B cell (primary cell): ENCODE data around the gene CCDC91. TPM values are rescaled to one million over a fixed set of nuclear protein-coding genes. Genes with fewer than 3 reads are reported as not detected.

ENCODE experiments used
- ATAC-seq: fragments of 200-7000 bp; cut with Tn5 transposase; one replicate; pipeline ENCODE4 v1.10.0; 2021; ENCODE audit warnings: low read depth, mild to moderate bottlenecking, moderate number of reproducible peaks, moderate library complexity
- CTCF ChIA-PET: fragments of 350-600 bp; sonication (Branson Sonifier 250); formaldehyde crosslinking; loops from one replicate; lab custom pipeline; 2021; ENCODE audit warnings: antibody characterized with exemption, inconsistent platforms; lab: Charles Lee
- POLR2A ChIA-PET: fragments of 350-600 bp; sonication (Branson Sonifier 250); formaldehyde crosslinking; loops from one replicate; lab custom pipeline; 2021; ENCODE audit warnings: antibody characterized with exemption; lab: Charles Lee
- DNase-seq: peaks from one replicate; pipeline ENCODE4 v3.0.0; 2013
- H2AFZ ChIP-seq: 2 replicates; pipeline ENCODE4 v1.6.1; 2012; ENCODE audit warnings: mild to moderate bottlenecking, low read depth, low read length; ENCODE audit not compliant: insufficient read depth, poor library complexity, severe bottlenecking
- H3K27ac ChIP-seq, 2 donors: 1 replicate in 1 of 2; 2 replicates in 1 of 2; pipeline ENCODE4 v1.5.1; 2012 to 2013; ENCODE audit warnings: low read length in 2 of 2, mild to moderate bottlenecking in 2 of 2, moderate library complexity in 1 of 2
- H3K27me3 ChIP-seq, 4 experiments: fragments of 200-600 bp in 1 of 4; sonication (generic) in 1 of 4; replicated peaks in 1 of 4; 1 replicate in 2 of 4; 2 replicates in 2 of 4; pipeline versions ENCODE4 v1.6.1 to v1.7.0; 2013 to 2016; ENCODE audit warnings: low read length in 3 of 4, mild to moderate bottlenecking in 2 of 4, mixed read lengths in 1 of 4, moderate library complexity in 1 of 4; ENCODE audit not compliant: insufficient read depth in 4 of 4, control insufficient read depth in 3 of 4; ENCODE audit errors: control extremely low read depth in 1 of 4
- H3K36me3 ChIP-seq, 2 experiments: replicated peaks in 1 of 2; 1 replicate in 1 of 2; 2 replicates in 1 of 2; pipeline versions ENCODE4 v1.6.1 to v1.7.1; 2013; ENCODE audit warnings: low read length in 1 of 2; ENCODE audit not compliant: insufficient read depth in 2 of 2, control insufficient read depth in 1 of 2; ENCODE audit errors: control extremely low read depth in 1 of 2, extremely low read depth in 1 of 2
- H3K4me1 ChIP-seq, 2 donors: fragments of 200-600 bp in 1 of 2; sonication (generic) in 1 of 2; 1 replicate in 1 of 2; 2 replicates in 1 of 2; pipeline versions ENCODE4 v1.5.1 to v1.6.1; 2013 to 2017; ENCODE audit warnings: low read length in 2 of 2; ENCODE audit not compliant: control insufficient read depth in 2 of 2, insufficient read depth in 2 of 2
- H3K4me2 ChIP-seq: replicated peaks from 2 replicates; pipeline ENCODE3; 2012; ENCODE audit warnings: mild to moderate bottlenecking, low read depth, low read length; ENCODE audit not compliant: poor library complexity, severe bottlenecking
- H3K4me3 ChIP-seq, 5 experiments: fragments of 200-600 bp in 1 of 5; sonication (generic) in 1 of 5; 1 replicate in 3 of 5; 2 replicates in 2 of 5; pipeline versions ENCODE4 v1.5.1 to v1.7.0; 2011 to 2016; ENCODE audit warnings: low read length in 4 of 5, mild to moderate bottlenecking in 4 of 5, low read depth in 2 of 5, control low read depth in 1 of 5, moderate library complexity in 1 of 5; ENCODE audit not compliant: insufficient read depth in 1 of 5; ENCODE audit errors: control extremely low read depth in 1 of 5, extremely low read depth in 1 of 5
- H3K79me2 ChIP-seq: fragments of 200-600 bp; sonication (generic); one replicate; pipeline ENCODE4 v1.6.0; 2016; ENCODE audit warnings: low read length; ENCODE audit not compliant: control insufficient read depth, insufficient read depth
- H3K9ac ChIP-seq: fragments of 200-600 bp; sonication (generic); 2 replicates; pipeline ENCODE4 v1.6.1; 2017; ENCODE audit warnings: mild to moderate bottlenecking, low read length, moderate library complexity
- H3K9me3 ChIP-seq, 3 donors: one replicate each; pipeline versions ENCODE4 v1.6.1 to v1.7.1; 2013; ENCODE audit warnings: low read length in 2 of 3; ENCODE audit not compliant: control insufficient read depth in 2 of 3, insufficient read depth in 1 of 3; ENCODE audit errors: control extremely low read depth in 1 of 3
- H4K20me1 ChIP-seq: 2 replicates; pipeline ENCODE4 v1.6.0; 2012; ENCODE audit warnings: mild to moderate bottlenecking, low read length; ENCODE audit not compliant: insufficient read depth, control insufficient read depth, poor library complexity, severe bottlenecking
- H3K27ac Mint-ChIP-seq: one replicate; pipeline ENCODE4 v1.8.0; 2021; ENCODE audit warnings: mixed read lengths
- H3K27me3 Mint-ChIP-seq: one replicate; pipeline ENCODE4 v1.8.0; 2021; ENCODE audit warnings: mixed read lengths
- H3K4me1 Mint-ChIP-seq: one replicate; pipeline ENCODE4 v1.8.0; 2021; ENCODE audit warnings: mixed read lengths
- H3K4me3 Mint-ChIP-seq: one replicate; pipeline ENCODE4 v1.8.0; 2021; ENCODE audit warnings: mixed read lengths
- H3K9me3 Mint-ChIP-seq: one replicate; pipeline ENCODE4 v1.8.0; 2022; ENCODE audit warnings: mixed read lengths; ENCODE audit not compliant: insufficient read depth
- CTCF ChIP-seq: fragments of 200-600 bp; IDR thresholded peaks from one replicate; pipeline ENCODE4 v1.8.0; 2022; ENCODE audit warnings: antibody characterized with exemption, mild to moderate bottlenecking
- EZH2 ChIP-seq: IDR thresholded peaks from 2 replicates; pipeline ENCODE4 v1.6.1; 2012; ENCODE audit warnings: borderline replicate concordance, low read depth, mild to moderate bottlenecking, moderate library complexity, low read length; ENCODE audit not compliant: insufficient read depth, poor library complexity, severe bottlenecking
- WGBS: methylation state at CpG from one replicate; pipeline ENCODE4 v1.1.5; 2013; ENCODE audit warnings: missing lambda C conversion rate; ENCODE audit not compliant: insufficient coverage; 5-methylcytosine and 5-hydroxymethylcytosine counted together
- intact Hi-C: fragments of 100-400 bp; cut with micrococcal nuclease; formaldehyde crosslinking; loops from one replicate; pipeline ENCODE4 v1.10.0; 2022
- polyA plus RNA-seq: library from polyadenylated mRNA; depleted of rRNA; stranded (reverse); fragments of >200 nt; gene quantifications from 2 replicates; pipeline ENCODE4 v1.2.3, GENCODE V29; 2012
- total RNA-seq, 2 donors: library from RNA; stranded (reverse); fragments of 120-200 nt in 1 of 2; gene quantifications; 1 replicate in 1 of 2; 2 replicates in 1 of 2; pipeline versions ENCODE4 v1.2.3 to v1.2.4, GENCODE V29; 2013 to 2022

CCDC91 gene
- total and polyA plus RNA-seq, 2 donors (not counting 1 experiment from before 2014, with no cell fraction given) = 10.9 to 64.8 TPM

- H3K27me3 ChIP-seq = no peaks in the 10 kb centered on the region
- no peak overlapping the region for H3K4me3 Mint-ChIP-seq
- TF ChIP-seq EZH2 (no peak), CTCF (no peak)
- no peaks in the 10 kb centered on the region for H3K4me1 Mint-ChIP-seq
- H3K9me3 Mint-ChIP-seq = peaks cover 5% of the 10 kb centered on the region
- H3K27me3 Mint-ChIP-seq = peaks cover 12% of the 10 kb centered on the region
- ChIA-PET POLR2A (no interaction called here), CTCF (no interaction called here)
- WGBS = no CpG with 5 or more reads among the region's 3 CpGs
- DNase-seq = no peak
- ATAC-seq = no peak
- H3K27ac Mint-ChIP-seq = no peak overlapping the region
- intact Hi-C loops = no loop called here
- no peak overlapping the region for H3K9ac ChIP-seq
- H2AFZ ChIP-seq = no peak overlapping the region
- no peaks in the 10 kb centered on the region for H3K9me3 ChIP-seq
- H3K27ac ChIP-seq = no peak overlapping the region
- no peaks in the 10 kb centered on the region for H3K79me2 ChIP-seq
- no peak overlapping the region for H3K4me2 ChIP-seq
- H3K36me3 ChIP-seq = no peaks in the 10 kb centered on the region
- no peak overlapping the region for H3K4me3 ChIP-seq
- H3K4me1 ChIP-seq = no peaks in the 10 kb centered on the region
- no peaks in the 10 kb centered on the region for H4K20me1 ChIP-seq
These were observed 41.0 kb upstream of the CCDC91 start for GRCh38 chr12:28149279-28149678.

GRCh38 chr12:28156362-28156761, 33.9 kb upstream of the CCDC91 start:
- ChIA-PET CTCF (no interaction called here), POLR2A (no interaction called here)
- Histone ChIP-seq H3K27ac (no peak overlapping the region), H3K36me3 (no peaks in the 10 kb centered on the region), H3K27me3 (no peaks in the 10 kb centered on the region), H3K79me2 (no peaks in the 10 kb centered on the region), H4K20me1 (no peaks in the 10 kb centered on the region), H3K4me1 (no peaks in the 10 kb centered on the region), H3K9ac (no peak overlapping the region), H3K9me3 (no peaks in the 10 kb centered on the region), H3K4me3 (no peak overlapping the region), H3K4me2 (no peak overlapping the region), H2AFZ (no peak overlapping the region)
- no peaks in the 10 kb centered on the region for H3K4me1 Mint-ChIP-seq
- TF ChIP-seq CTCF = no peak
- TF ChIP-seq EZH2 = no peak
- no CpG with 5 or more reads among the region's 1 CpG for WGBS
- peaks cover 3% of the 10 kb centered on the region for H3K27me3 Mint-ChIP-seq
- ATAC-seq = no peak
- no peak overlapping the region for H3K4me3 Mint-ChIP-seq
- no peak overlapping the region for H3K27ac Mint-ChIP-seq
- DNase-seq = no peak
- intact Hi-C loops = no loop called here
- H3K9me3 Mint-ChIP-seq = no peaks in the 10 kb centered on the region
